ENCODE results near the gene BAIAP2L1.

BAIAP2L1 gene

GRCh38 chr7:98378210-98378819 is 22.6 kb downstream of the BAIAP2L1 start:
- Histone ChIP-seq H3K27ac (ENCODE audit: extremely low read depth, low read depth, low read length) (no peak overlapping the region), H3K36me3 (ENCODE audit: control insufficient read depth in 2 of 2, insufficient read depth in 1 of 2, low read length in 2 of 2) (no peaks in the 10 kb centered on the region; a peak in 1 of 3 replicates), H3K4me1 (ENCODE audit: control insufficient read depth, insufficient read depth, low read length) (no peaks in the 10 kb centered on the region), H3K4me3 (ENCODE audit: low read depth, low read length) (no peak overlapping the region), H3K9me3 (ENCODE audit: control insufficient read depth, insufficient read depth, low read depth, low read length) (no peaks in the 10 kb centered on the region)
- ChIA-PET POLR2A (no interaction called here), CTCF (no interaction called here)
- TF ChIP-seq, protein P1, sequence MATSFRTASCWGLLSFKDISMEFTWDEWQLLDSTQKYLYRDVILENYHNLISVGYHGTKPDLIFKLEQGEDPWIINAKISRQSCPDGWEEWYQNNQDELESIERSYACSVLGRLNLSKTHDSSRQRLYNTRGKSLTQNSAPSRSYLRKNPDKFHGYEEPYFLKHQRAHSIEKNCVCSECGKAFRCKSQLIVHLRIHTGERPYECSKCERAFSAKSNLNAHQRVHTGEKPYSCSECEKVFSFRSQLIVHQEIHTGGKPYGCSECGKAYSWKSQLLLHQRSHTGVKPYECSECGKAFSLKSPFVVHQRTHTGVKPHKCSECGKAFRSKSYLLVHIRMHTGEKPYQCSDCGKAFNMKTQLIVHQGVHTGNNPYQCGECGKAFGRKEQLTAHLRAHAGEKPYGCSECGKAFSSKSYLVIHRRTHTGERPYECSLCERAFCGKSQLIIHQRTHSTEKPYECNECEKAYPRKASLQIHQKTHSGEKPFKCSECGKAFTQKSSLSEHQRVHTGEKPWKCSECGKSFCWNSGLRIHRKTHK (tag by site-specific recombination; IDR thresholded peaks at IDR 0.05) = no peak
- no peak for TF ChIP-seq ZNF843 (tag by site-specific recombination; IDR thresholded peaks at IDR 0.05)

DNA sequence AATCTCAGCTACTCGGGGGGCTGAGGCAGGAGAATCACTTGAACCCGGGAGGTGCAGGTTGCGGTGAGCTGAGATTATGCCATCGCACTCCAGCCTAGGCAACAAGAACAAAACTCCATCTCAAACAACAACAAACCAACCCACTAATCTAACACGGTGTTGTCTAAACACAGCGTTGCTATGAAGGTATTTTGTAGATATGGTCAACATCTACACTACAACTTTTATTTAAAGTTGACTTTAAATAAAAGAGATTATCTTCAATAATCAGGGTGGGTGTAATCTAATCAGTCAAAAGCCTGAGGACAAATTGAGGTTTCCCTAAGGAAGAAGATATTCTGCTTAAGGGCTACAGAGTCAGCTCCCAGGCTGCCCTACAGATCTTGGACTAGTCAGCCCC is 24.2 kb downstream of the BAIAP2L1 start:
- Histone ChIP-seq H3K4me1 (ENCODE audit: control insufficient read depth, insufficient read depth, low read length) (no peaks in the 10 kb centered on the region), H3K36me3 (ENCODE audit: control insufficient read depth in 2 of 2, insufficient read depth in 1 of 2, low read length in 2 of 2) (no peaks in the 10 kb centered on the region; a peak in 1 of 3 replicates), H3K4me3 (ENCODE audit: low read depth, low read length) (no peak overlapping the region), H3K27ac (ENCODE audit: extremely low read depth, low read depth, low read length) (no peak overlapping the region), H3K9me3 (ENCODE audit: control insufficient read depth, insufficient read depth, low read depth, low read length) (no peaks in the 10 kb centered on the region)
- CTCF ChIA-PET = interaction anchor here (1.0 kb wide), 1 partner anchor 25 kb away, joined by 3 read pairs; the partner anchor contains the start of gene BAIAP2L1
- POLR2A ChIA-PET = no interaction called here
- no peak for TF ChIP-seq ZFHX2 (tag by site-specific recombination; conservative IDR thresholded peaks at IDR 0.05)
- TF ChIP-seq, protein P2, sequence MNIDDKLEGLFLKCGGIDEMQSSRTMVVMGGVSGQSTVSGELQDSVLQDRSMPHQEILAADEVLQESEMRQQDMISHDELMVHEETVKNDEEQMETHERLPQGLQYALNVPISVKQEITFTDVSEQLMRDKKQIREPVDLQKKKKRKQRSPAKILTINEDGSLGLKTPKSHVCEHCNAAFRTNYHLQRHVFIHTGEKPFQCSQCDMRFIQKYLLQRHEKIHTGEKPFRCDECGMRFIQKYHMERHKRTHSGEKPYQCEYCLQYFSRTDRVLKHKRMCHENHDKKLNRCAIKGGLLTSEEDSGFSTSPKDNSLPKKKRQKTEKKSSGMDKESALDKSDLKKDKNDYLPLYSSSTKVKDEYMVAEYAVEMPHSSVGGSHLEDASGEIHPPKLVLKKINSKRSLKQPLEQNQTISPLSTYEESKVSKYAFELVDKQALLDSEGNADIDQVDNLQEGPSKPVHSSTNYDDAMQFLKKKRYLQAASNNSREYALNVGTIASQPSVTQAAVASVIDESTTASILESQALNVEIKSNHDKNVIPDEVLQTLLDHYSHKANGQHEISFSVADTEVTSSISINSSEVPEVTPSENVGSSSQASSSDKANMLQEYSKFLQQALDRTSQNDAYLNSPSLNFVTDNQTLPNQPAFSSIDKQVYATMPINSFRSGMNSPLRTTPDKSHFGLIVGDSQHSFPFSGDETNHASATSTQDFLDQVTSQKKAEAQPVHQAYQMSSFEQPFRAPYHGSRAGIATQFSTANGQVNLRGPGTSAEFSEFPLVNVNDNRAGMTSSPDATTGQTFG (tag by site-specific recombination; IDR thresholded peaks at IDR 0.05; ENCODE audit: borderline replicate concordance) = no peak
- no peak for TF ChIP-seq KLF10 (tag by site-specific recombination; IDR thresholded peaks at IDR 0.05)
- TF ChIP-seq ZNF23 (tag by site-specific recombination; IDR thresholded peaks at IDR 0.05; ENCODE audit: borderline replicate concordance) = no peak
- TF ChIP-seq ZNF394 (tag by site-specific recombination; IDR thresholded peaks at IDR 0.05; ENCODE audit: borderline replicate concordance) = no peak
- no peak for TF ChIP-seq YY2 (tag by site-specific recombination; IDR thresholded peaks at IDR 0.05)
- TF ChIP-seq ZNF747 (tag by site-specific recombination; IDR thresholded peaks at IDR 0.05) = no peak
- no peak for TF ChIP-seq ZNF133 (tag by site-specific recombination; IDR thresholded peaks at IDR 0.05)
- no peak for TF ChIP-seq GLIS2 (tag by site-specific recombination; IDR thresholded peaks at IDR 0.05)
- TF ChIP-seq ZNF175 (tag by site-specific recombination; IDR thresholded peaks at IDR 0.05) = no peak
- TF ChIP-seq ZNF274 (IDR thresholded peaks at IDR 0.05; ENCODE audit: low read length) = no peak
- no peak for TF ChIP-seq ZNF274 (tag by site-specific recombination; IDR thresholded peaks at IDR 0.05; ENCODE audit: borderline replicate concordance)
- TF ChIP-seq ZNF19 (tag by site-specific recombination; IDR thresholded peaks at IDR 0.05; ENCODE audit: low read depth) = no peak
- TF ChIP-seq ZNF223 (tag by site-specific recombination; IDR thresholded peaks at IDR 0.05) = no peak
- TF ChIP-seq, protein P3, sequence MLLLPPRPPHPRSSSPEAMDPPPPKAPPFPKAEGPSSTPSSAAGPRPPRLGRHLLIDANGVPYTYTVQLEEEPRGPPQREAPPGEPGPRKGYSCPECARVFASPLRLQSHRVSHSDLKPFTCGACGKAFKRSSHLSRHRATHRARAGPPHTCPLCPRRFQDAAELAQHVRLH (tag by site-specific recombination; IDR thresholded peaks at IDR 0.05) = no peak

DNA sequence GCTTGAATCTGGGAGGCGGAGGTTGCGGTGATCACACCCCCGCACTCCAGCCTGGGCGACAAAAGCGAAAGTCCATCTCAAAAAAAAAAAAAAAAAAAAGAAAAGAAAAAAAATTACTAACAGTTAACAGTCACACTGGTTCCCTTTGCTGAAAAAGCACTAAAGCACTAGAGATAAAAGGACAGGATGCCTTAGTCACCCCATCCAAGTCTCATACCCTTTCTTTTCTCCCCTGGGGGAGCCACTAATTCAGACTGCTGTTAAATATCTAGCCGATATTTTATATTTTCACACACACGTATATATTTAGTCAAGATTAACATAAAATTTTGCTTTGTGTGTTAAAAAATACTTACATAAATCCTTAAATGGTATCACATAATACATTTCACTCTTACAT is 25.2 kb downstream of the BAIAP2L1 start:
- Histone ChIP-seq H3K27ac (ENCODE audit: extremely low read depth, low read depth, low read length) (no peak overlapping the region), H3K4me1 (ENCODE audit: control insufficient read depth, insufficient read depth, low read length) (no peaks in the 10 kb centered on the region)
- POLR2A ChIA-PET = no interaction called here
- no peak for TF ChIP-seq ZNF16 (tag by site-specific recombination; IDR thresholded peaks at IDR 0.05; ENCODE audit: low read depth)
- no peak for TF ChIP-seq ZNF837 (tag by site-specific recombination; IDR thresholded peaks at IDR 0.05)
- no peak for TF ChIP-seq ZNF473 (tag by site-specific recombination; IDR thresholded peaks at IDR 0.05)
- no peak for TF ChIP-seq TRIM28 (IDR thresholded peaks at IDR 0.05; ENCODE audit: borderline replicate concordance, low read length)
- no peak for TF ChIP-seq ZBTB26 (tag by site-specific recombination; optimal IDR thresholded peaks at IDR 0.05)
- TF ChIP-seq HOXA7 (CRISPR knock-in tag; IDR thresholded peaks at IDR 0.05; ENCODE audit: borderline replicate concordance) = no peak
- TF ChIP-seq GLI4 (tag by site-specific recombination; IDR thresholded peaks at IDR 0.05) = no peak
- TF ChIP-seq, protein P3 (tag by site-specific recombination; IDR thresholded peaks at IDR 0.05) = no peak
- TF ChIP-seq PBX3 (CRISPR knock-in tag; IDR thresholded peaks at IDR 0.05) = no peak
- TF ChIP-seq ZNF121 (tag by site-specific recombination; IDR thresholded peaks at IDR 0.05) = no peak
- no peak for TF ChIP-seq YY2 (tag by site-specific recombination; IDR thresholded peaks at IDR 0.05)

More for the DNA sequence above, 25.2 kb downstream of the BAIAP2L1 start:
- CTCF ChIA-PET = interaction anchor here (0.6 kb wide), 1 partner anchor 34 kb away, joined by 3 read pairs; no protein-coding TSS in a partner anchor
- H3K9me3 ChIP-seq (ENCODE audit: control insufficient read depth, insufficient read depth, low read depth, low read length) = no peaks in the 10 kb centered on the region
- no peaks in the 10 kb centered on the region; a peak in 1 of 3 replicates for H3K36me3 ChIP-seq (ENCODE audit: control insufficient read depth in 2 of 2, insufficient read depth in 1 of 2, low read length in 2 of 2)
- no peak overlapping the region for H3K4me3 ChIP-seq (ENCODE audit: low read depth, low read length)
